ENCODE measurements around the gene MARCHF10.

DNA sequence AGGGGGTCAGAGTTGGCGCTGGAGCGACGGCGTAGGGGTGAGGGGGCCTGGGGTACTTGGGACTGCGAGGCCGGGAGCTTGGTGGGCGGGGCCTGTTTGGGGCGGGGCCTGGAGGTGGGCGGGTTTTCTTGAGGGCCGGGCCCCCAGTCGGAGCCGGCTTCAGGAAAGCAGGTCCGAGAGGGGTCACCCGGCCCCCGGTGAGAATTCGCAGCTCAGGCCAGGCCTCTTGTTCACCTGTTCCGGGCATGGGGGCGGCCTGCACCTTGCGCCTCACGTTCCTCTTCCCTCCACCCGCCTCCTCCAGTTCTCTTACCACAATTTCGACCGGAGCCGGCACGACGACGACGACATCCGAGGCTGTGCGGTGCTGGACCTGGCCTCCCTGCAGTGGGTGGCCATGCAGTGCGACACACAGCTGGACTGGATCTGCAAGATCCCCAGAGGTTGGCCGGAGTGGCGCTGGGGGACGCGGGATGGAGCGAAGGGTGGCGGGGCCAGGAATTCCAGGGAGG is 128.2 kb downstream of the MARCHF10 start:
- TF ChIP-seq, protein P1, sequence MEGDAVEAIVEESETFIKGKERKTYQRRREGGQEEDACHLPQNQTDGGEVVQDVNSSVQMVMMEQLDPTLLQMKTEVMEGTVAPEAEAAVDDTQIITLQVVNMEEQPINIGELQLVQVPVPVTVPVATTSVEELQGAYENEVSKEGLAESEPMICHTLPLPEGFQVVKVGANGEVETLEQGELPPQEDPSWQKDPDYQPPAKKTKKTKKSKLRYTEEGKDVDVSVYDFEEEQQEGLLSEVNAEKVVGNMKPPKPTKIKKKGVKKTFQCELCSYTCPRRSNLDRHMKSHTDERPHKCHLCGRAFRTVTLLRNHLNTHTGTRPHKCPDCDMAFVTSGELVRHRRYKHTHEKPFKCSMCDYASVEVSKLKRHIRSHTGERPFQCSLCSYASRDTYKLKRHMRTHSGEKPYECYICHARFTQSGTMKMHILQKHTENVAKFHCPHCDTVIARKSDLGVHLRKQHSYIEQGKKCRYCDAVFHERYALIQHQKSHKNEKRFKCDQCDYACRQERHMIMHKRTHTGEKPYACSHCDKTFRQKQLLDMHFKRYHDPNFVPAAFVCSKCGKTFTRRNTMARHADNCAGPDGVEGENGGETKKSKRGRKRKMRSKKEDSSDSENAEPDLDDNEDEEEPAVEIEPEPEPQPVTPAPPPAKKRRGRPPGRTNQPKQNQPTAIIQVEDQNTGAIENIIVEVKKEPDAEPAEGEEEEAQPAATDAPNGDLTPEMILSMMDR (conservative IDR thresholded peaks at IDR 0.05 in 1 of 2, IDR thresholded peaks at IDR 0.05 in 1 of 2; ENCODE audit: low read depth in 1 of 2, low read length in 2 of 2): no peak
- TF ChIP-seq EZH2 (IDR thresholded peaks at IDR 0.05; ENCODE audit: low read length, missing control alignments): no peak

Data from fibroblast of lung (primary cell).